HG03139 (cell line): Measurements from ENCODE around the gene KRTAP12-1.
"Not testable (repeated sequence)": the region's sequence is repeated elsewhere in the genome, so short reads cannot be mapped to it uniquely, and the experiment has no call there.

ENCODE experiments used
- ATAC-seq: cut with Tn5 transposase; IDR thresholded peaks from one replicate; pipeline ENCODE4 v1.9.1; 2021; ENCODE audit not compliant: unreplicated experiment

Gene KRTAP12-1

GRCh38 chr21:44671911-44672310 lies 10.1 kb downstream of the KRTAP12-1 start:
- no peak for ATAC-seq

DNA sequence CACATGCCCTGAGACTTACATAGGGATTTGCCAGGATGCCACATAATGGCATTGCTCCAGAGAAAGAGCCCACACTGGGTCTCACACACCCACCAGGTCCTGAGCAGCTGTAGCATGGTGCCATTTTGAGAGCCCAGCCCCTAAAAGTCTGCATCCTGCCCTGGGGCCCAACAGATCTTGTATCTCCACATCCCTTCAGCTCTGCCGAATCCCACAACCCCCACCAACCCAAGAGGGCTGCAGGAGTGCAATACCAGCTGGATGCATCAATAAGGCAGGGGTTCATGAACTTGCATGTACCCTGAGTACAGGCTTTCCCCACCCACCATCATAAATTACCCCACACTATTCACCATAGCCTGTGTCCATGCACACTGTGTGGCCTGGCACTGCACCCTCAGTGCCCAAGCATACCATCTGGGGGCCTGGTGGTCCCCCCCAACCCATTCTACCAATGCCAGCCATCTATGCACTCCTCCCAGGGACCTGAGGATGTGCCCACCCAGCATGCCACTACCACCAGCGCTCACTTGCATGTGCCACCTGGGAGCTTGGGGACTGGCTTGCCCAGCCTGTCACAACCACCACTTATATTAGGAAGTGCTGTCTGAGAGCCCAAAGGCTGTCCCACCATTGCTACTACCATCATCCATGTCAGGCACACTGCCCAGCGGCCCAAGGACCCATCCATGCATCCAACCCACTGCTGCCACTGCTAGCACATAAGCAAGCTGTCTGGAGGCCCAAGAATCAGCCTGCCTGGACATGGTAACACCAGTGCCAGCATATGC lies 11.1 kb downstream of the KRTAP12-1 start:
- ATAC-seq: no peak

- no peak for ATAC-seq
These were observed 14.4 kb downstream of the KRTAP12-1 start for GRCh38 chr21:44667612-44668011.

- ATAC-seq: no peak
These were observed 15.3 kb downstream of the KRTAP12-1 start, which contains the start of gene KRTAP12-2 for GRCh38 chr21:44666401-44667320. Gene KRTAP12-2 (minus strand): TSS chr21:44666927. CDS start chr21:44666886, 41 bp downstream.

GRCh38 chr21:44664691-44665090 lies 17.3 kb downstream of the KRTAP12-1 start:
- ATAC-seq: no peak

DNA sequence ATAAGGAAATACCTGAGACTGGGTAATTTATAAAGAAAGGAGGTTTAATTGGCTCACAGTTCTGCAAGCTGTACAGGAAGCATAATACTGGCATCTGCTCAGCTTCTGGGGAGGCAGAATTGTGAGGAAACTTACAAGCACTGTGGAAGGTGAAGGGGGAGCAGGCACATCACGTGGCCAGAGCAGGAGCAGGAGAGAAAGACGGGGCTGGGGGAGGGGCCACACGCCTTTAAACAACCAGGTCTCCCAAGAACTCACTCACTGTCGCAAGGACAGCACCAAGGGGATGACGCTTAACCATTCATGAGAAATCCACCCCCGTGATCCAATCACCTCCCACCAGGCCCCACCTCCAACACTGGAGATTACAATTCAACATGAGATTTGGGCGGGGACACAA lies 20.4 kb downstream of the KRTAP12-1 start:
- ATAC-seq: not testable (repeated sequence)

GRCh38 chr21:44658913-44659595 lies 22.9 kb downstream of the KRTAP12-1 start:
- no peak for ATAC-seq

GRCh38 chr21:44658541-44658910 lies 23.4 kb downstream of the KRTAP12-1 start:
- no peak for ATAC-seq

GRCh38 chr21:44657635-44658540 lies 24.1 kb downstream of the KRTAP12-1 start, which contains the start of gene KRTAP12-3:
Gene KRTAP12-3 (plus strand): TSS chr21:44657932. CDS start chr21:44657980, 48 bp downstream.
- no peak for ATAC-seq

DNA sequence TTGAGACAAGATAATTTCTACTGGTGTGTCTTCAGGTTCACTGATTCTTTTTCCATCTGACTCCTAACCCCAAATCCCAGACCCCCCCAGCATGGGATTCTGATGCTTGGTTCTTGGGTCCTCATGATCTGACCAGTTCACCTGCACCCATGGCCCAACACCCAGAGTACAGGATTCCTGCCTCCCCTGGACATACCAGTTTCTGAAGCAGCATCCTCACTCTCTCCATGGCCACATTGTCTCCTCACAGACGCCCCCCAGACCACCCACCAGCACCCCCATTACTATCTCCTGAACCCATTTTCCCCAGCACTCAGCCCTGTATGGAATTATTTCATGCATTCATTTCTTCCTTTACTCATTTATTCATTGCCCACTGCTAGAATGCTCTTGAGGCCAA lies 25.1 kb downstream of the KRTAP12-1 start:
- ATAC-seq: no peak

DNA sequence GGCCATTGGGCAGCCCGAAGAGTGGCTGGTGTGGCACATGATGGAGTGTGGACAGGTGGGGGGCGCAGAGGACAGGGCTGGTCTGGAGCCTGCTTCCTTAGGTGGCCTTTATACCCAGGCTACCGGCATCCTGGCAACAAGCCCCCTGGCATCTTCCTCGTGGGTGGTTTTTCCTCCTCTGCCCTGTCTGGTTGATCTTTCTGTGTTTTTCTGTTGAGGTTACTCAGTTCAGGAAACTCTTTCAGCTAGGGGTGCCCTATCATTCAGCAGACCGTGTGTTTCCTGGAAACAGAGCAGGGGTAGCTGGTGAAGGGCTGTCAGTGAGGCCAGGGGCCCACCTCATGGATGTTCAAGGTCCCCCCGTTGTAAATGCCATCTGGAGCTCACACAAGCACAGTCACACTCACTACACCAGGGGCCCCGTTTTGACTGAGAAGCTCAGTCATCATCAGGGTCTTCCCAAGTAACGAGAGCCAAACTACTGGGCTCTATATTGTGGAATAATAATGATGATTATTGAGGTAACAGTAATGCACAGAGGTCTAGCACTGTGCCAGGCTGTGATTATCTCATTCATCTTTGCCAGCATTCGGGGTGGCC lies 27.3 kb downstream of the KRTAP12-1 start, which contains the start of gene KRTAP12-4:
TSS of gene KRTAP12-4 (minus strand) at position 84 of the 600 bp plus-strand sequence. CDS start at position 39, 45 bp downstream.
- ATAC-seq: no peak

DNA sequence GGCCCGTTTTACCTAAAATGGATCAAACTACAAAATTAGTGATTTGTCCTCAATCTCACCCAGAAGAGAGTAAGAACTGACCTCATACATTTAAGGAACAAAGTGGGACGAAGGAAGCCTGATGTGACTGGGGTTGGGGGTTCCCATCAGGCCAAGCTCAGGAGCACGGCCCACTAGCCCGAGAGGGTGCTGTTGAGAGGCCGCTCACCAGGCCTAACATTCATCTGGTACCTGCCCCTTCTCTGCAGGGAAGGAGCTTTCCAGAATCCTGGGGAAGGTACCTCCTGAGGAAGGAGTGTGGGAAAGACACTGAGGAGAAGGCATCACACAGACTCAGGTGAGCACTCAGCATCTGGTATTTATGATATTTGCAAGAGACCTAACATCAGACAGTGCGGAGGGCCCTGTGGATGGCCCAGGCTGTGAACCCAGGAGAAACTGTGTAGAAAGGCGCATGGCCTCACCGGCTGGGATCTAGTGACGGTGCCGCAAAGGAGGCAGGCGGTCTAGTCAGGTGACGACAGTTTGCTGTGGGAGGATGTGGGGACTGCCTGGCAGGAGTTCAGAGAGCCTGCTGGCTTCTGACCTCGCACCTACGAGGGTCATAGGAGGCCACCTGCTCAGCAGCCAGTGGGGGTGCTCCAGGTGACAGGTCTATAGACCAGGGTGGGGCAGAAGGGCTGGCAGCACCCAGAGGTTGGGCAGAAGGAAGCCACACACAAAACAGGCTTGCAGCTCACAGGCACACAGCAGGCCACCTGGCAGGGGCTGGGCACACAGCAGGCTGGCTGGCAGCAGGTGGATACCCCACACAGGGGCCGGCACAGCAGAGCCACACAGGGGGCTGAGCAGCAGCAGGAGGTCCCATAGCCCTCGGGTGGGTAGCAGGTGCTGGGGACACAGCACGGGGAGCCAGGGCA lies 28.0 kb downstream of the KRTAP12-1 start:
- ATAC-seq: no peak

- no peak for ATAC-seq
These were observed 28.8 kb downstream of the KRTAP12-1 start for GRCh38 chr21:44653123-44653522.

GRCh38 chr21:44650973-44651675 lies 30.8 kb downstream of the KRTAP12-1 start:
- ATAC-seq: no peak

DNA sequence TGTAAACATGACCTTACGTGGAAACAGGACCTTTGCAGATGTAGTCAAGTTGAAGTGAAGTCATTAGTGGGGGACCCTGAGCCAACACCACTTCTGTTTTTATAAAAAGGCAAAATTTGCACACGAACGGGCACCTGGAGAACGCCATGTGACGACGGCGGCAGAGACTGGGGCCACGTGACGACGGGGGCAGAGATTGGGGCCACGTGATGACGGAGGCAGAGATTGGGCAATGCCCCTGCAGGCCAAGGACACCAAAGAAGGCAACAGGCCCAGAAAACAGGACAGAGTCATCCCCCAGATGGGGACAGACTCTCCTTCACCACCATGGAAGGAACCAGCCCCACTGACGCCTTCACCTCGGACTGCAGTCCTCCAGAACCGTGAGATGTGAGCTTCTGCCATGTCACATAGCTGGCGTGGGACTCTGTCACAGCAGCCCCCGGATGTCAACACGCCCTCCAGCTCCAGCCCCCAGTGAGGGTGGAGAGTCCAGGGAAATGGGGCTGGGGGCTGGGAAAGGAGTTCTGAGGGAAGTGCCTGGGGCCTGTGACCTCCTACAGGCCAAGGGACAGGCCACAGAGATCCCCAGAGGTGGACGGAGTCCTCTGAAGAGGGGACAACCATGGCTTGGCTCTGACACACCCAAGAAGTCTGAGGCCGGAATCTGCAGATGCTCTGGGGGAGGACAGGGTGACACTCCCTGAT lies 31.5 kb downstream of the KRTAP12-1 start:
- ATAC-seq: no peak

- no peak for ATAC-seq
These were observed 32.4 kb downstream of the KRTAP12-1 start for GRCh38 chr21:44649521-44650100.
